Mesothelial cell of epicardium (in vitro differentiated cells): ENCODE measurements around the gene FBXO5. TPM values are rescaled to one million over a fixed set of nuclear protein-coding genes. Genes with fewer than 3 reads are reported as not detected.

Experiments used
- DNase-seq, 2 experiments: peaks; one replicate each; pipeline ENCODE4 v3.0.0; 2021; ENCODE audit warnings: low spot score in 2 of 2; ENCODE audit not compliant: unreplicated experiment in 2 of 2
- H3K27ac Mint-ChIP-seq: 2 replicates; pipeline ENCODE4 v1.8.0; 2021; ENCODE audit warnings: mixed read lengths
- H3K27me3 Mint-ChIP-seq: 2 replicates; pipeline ENCODE4 v1.8.0; 2021; ENCODE audit warnings: low read depth, mixed read lengths
- H3K36me3 Mint-ChIP-seq: 2 replicates; pipeline ENCODE4 v1.8.0; 2021; ENCODE audit warnings: mixed read lengths
- H3K4me1 Mint-ChIP-seq: 2 replicates; pipeline ENCODE4 v1.8.0; 2021; ENCODE audit warnings: mixed read lengths
- H3K4me3 Mint-ChIP-seq: 2 replicates; pipeline ENCODE4 v1.8.0; 2021; ENCODE audit warnings: mild to moderate bottlenecking, moderate library complexity, mixed read lengths
- H3K9me3 Mint-ChIP-seq: 2 replicates; pipeline ENCODE4 v1.8.0; 2021; ENCODE audit warnings: mixed read lengths
- total RNA-seq: library from RNA; stranded (reverse); gene quantifications from 3 replicates; pipeline ENCODE4 v1.2.1, GENCODE V29; 2021
- TF ChIP-seq, protein P1 (sequence below): fragments of 200-600 bp; sonication (generic); IDR thresholded peaks from one replicate; pipeline ENCODE4 v1.5.0; 2021; ENCODE audit warnings: antibody characterized with exemption; ENCODE audit not compliant: unreplicated experiment

FBXO5 gene
- total RNA-seq, 1 donor from 2014 or later = 17.1 TPM

DNA sequence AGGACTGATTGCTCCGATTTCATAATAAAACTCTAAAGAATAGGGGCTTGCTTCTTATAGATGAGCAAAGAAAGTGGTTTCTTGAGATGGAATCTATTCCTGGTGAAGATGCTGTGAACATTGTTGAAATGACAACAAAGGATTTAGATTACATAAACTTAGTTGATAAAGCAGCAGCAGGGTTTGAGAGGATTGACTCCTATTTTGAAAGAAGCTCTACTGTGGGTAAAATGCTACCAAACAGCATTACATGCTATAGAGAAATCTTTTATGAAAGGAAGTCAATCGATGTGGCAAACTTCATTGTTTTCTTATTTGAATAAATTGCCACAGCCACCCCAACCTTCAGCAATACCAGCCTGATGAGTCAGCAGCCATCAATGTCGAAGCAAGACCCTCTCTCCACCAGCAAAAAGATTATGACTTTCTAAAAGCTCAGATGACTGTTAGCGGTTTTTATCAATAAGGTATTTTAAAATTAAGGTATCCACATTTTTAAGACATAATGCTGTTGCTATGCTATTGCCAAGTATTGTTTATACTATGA lies 32.3 kb upstream of the FBXO5 start:
- H3K36me3 Mint-ChIP-seq = no peaks in the 10 kb centered on the region
- no peak for DNase-seq
- H3K4me3 Mint-ChIP-seq = no peak overlapping the region
- H3K9me3 Mint-ChIP-seq = peaks cover 4% of the 10 kb centered on the region
- H3K4me1 Mint-ChIP-seq = peaks cover 7% of the 10 kb centered on the region
- peaks cover 3% of the 10 kb centered on the region for H3K27me3 Mint-ChIP-seq
- no peak overlapping the region for H3K27ac Mint-ChIP-seq
- TF ChIP-seq, protein P1, sequence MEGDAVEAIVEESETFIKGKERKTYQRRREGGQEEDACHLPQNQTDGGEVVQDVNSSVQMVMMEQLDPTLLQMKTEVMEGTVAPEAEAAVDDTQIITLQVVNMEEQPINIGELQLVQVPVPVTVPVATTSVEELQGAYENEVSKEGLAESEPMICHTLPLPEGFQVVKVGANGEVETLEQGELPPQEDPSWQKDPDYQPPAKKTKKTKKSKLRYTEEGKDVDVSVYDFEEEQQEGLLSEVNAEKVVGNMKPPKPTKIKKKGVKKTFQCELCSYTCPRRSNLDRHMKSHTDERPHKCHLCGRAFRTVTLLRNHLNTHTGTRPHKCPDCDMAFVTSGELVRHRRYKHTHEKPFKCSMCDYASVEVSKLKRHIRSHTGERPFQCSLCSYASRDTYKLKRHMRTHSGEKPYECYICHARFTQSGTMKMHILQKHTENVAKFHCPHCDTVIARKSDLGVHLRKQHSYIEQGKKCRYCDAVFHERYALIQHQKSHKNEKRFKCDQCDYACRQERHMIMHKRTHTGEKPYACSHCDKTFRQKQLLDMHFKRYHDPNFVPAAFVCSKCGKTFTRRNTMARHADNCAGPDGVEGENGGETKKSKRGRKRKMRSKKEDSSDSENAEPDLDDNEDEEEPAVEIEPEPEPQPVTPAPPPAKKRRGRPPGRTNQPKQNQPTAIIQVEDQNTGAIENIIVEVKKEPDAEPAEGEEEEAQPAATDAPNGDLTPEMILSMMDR = no peak

DNA sequence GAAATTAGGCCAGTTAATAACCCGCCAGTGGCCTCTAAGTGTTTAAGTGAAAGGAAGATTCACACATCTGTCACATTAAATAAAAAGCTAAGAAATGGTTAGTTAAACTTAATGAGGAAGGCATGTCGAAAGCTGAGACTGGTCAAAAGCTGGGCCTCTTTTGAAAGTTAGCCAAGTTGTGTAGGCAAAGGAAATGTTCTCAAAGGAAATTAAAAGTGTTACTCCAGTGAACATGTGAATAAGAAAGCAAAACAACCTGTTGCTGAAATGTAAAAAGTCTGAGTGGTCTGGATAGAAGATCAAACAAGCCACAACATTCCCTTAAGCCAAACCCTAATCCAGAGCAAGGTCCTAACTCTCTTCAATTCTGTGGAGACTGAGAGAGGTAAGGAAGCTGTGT lies 30.6 kb upstream of the FBXO5 start:
- H3K4me3 Mint-ChIP-seq = no peak overlapping the region
- TF ChIP-seq, protein P1 = no peak
- peaks cover 7% of the 10 kb centered on the region for H3K4me1 Mint-ChIP-seq
- DNase-seq = no peak
- H3K27me3 Mint-ChIP-seq = peaks cover 3% of the 10 kb centered on the region
- no peaks in the 10 kb centered on the region for H3K9me3 Mint-ChIP-seq
- no peaks in the 10 kb centered on the region for H3K36me3 Mint-ChIP-seq
- no peak overlapping the region for H3K27ac Mint-ChIP-seq

DNA sequence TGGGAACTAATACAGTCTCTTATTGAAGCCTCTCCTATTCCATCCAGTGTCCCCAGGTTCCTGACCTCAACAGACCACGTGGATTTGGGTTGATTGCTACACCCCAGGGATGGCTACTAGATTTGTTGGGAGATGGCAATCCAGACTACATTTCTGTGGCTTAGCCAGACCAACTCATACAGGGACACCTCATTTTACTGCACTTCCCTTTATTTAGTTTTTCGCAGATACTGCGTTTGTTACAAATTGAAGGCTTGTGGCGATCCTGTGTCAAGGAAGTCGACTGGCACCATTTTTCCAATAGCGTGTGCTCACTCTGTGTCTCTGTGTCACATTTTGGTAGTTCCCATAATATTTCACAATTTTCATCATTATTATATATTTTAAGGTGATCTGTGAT lies 30.0 kb upstream of the FBXO5 start:
- H3K4me3 Mint-ChIP-seq = no peak overlapping the region
- peaks cover 7% of the 10 kb centered on the region for H3K4me1 Mint-ChIP-seq
- DNase-seq = no peak
- TF ChIP-seq, protein P1 = no peak
- H3K36me3 Mint-ChIP-seq = no peaks in the 10 kb centered on the region
- peaks cover 3% of the 10 kb centered on the region for H3K27me3 Mint-ChIP-seq
- peak overlapping the region; percentile 39 for H3K27ac Mint-ChIP-seq
- no peaks in the 10 kb centered on the region for H3K9me3 Mint-ChIP-seq

DNA sequence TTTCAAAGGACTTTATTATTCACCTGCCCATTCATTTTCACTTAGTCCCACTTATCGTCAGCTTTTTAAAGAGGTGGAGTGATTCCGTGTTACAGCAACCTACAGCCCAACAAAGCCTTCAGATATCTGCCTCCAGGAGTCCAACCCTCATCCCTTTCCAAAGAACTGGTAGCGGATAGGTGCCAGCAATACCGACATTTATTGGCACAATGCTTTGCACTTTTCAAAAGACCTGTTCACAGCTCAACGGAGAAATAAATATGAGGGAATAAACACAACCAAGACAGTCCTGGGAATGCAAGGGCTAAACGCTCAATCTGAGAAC lies 20.5 kb upstream of the FBXO5 start:
- Mint-ChIP-seq H3K27ac (peak overlapping the region; percentile 98), H3K27me3 (no peaks in the 10 kb centered on the region), H3K4me3 (peak overlapping the region; percentile 98), H3K9me3 (no peaks in the 10 kb centered on the region), H3K36me3 (no peaks in the 10 kb centered on the region), H3K4me1 (peaks cover 24% of the 10 kb centered on the region)
- DNase-seq = no peak
- TF ChIP-seq, protein P1 = no peak

DNA sequence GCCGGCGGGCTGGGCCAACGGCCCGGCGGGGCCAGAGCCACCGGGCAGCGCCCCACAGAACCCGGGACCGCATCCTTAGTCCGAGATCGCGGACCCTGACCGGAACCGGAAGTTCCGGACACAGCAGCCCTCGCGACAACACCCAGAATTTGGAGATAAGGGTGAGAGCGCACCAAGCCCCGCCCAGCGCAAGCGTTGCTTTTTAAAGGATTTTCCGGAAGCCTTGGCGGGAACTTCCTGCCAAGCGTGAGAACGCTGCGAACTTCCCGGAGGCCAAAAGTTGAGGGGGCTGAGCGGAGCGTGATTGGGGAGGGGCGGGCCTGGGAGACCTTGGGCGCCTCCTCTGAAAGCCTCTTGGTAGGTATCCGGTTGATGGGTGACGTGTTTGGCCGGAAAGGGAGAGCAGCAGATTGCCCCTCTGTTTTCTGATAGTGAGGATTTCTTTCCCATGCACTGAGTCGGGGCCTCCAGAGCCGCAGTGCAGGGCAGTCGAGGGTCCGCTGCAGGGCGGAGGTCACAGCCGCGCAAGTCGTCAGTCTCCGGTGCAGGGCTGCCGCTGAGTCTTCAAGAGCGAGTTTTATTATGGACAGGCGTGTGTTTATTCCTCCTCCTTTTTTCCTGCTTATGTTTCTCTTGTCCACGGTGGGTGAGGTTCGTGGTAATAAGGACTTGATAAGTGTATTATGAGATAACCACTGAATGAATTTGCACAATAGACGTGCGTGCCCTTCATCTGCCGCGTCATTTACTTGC lies 19.9 kb upstream of the FBXO5 start, which contains the start of gene MTRF1L:
Gene MTRF1L, minus strand, starts transcription at position 97 of the 753 bp plus-strand sequence. Its CDS starts 24 bp downstream, at position 73.
- Mint-ChIP-seq H3K4me3 (peak within 1 kb of the TSS; percentile 98), H3K27me3 (no peaks in the 10 kb centered on the region), H3K27ac (peak within 1 kb of the TSS; percentile 98), H3K9me3 (no peaks in the 10 kb centered on the region), H3K4me1 (peaks cover 24% of the 10 kb centered on the region), H3K36me3 (no peaks in the 10 kb centered on the region)
- TF ChIP-seq, protein P1 = no peak
- DNase-seq = peak; percentile 76 to 90
